Activated CD4-positive, alpha-beta T cell treated with anti-CD3 and anti-CD28 coated beads, Interleukin-2, amount 10 ng/mL, durations not matched to agents 24 days and 14 days (primary cell): Measurements from ENCODE around the gene FRRS1L. TPM values are rescaled to one million over a fixed set of nuclear protein-coding genes. Genes with fewer than 3 reads are reported as not detected.

Experiments used
- DNase-seq: peaks from one replicate; pipeline ENCODE4 v3.0.0; 2022
- H3K27ac Mint-ChIP-seq: one replicate; pipeline ENCODE4 v1.8.0; 2022; ENCODE audit warnings: mild to moderate bottlenecking, mixed read lengths
- H3K27me3 Mint-ChIP-seq: one replicate; pipeline ENCODE4 v1.8.0; 2022; ENCODE audit warnings: mixed read lengths
- H3K36me3 Mint-ChIP-seq: one replicate; pipeline ENCODE4 v1.8.0; 2022; ENCODE audit warnings: low read depth, mild to moderate bottlenecking, mixed read lengths
- H3K4me1 Mint-ChIP-seq: one replicate; pipeline ENCODE4 v1.8.0; 2021; ENCODE audit warnings: mixed read lengths
- H3K4me3 Mint-ChIP-seq: one replicate; pipeline ENCODE4 v1.8.0; 2022; ENCODE audit warnings: mild to moderate bottlenecking, moderate library complexity, mixed read lengths
- H3K9me3 Mint-ChIP-seq: one replicate; pipeline ENCODE4 v1.8.0; 2021; ENCODE audit warnings: mixed read lengths
- intact Hi-C: fragments of 100-400 bp; cut with micrococcal nuclease; formaldehyde crosslinking; loops from one replicate; pipeline ENCODE4 v1.15.1; 2023
- total RNA-seq: library from RNA; stranded (reverse); gene quantifications from 2 replicates; pipeline ENCODE4 v1.2.3, GENCODE V29; 2022

Gene FRRS1L
- total RNA-seq, 1 donor from 2014 or later, result not detected

DNA sequence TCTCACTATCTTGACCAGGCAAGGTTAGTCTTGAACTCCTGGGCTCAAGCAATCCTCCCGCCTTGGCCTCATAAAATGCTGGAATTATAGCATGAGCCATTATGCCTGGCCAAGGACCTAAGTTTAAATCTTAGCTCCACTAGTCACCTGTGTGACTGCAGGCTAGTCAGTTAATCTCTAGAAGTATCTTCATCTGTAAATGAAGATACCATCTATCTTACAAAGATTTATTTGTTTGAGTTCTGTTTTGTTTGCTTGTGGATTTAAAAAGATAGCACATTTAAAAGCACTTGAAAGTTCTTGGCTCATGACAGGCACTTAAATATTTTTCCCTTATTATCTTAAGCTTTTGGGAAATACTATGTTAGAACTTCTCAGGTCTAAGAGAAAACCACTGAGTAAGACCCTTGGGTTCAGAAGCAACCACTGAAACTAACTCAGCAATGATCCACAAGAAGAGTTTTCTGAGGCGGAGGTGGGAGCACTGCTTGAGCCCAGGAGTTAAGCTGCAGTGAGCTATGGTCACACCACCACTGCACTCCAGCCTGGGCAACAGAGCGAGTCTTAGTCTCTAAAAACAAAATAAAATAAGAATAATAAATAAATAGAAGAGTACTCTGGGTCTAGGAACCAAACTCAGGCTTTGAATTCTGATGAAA is 66.4 kb downstream of the FRRS1L start:
- peaks cover 58% of the 10 kb centered on the region for H3K4me1 Mint-ChIP-seq
- intact Hi-C loops, result loop anchor here (1.0 to 10.0 kb wide), 10 partner anchors 8 to 1054 kb away; partner anchors contain the start of genes ABITRAM and ELP1
- H3K9me3 Mint-ChIP-seq, result peaks cover 13% of the 10 kb centered on the region
- H3K4me3 Mint-ChIP-seq, result peak overlapping the region; percentile 69
- H3K27ac Mint-ChIP-seq, result peak overlapping the region; percentile 89
- peak; percentile 56 for DNase-seq
- no peaks in the 10 kb centered on the region for H3K27me3 Mint-ChIP-seq
- H3K36me3 Mint-ChIP-seq, result peaks cover 61% of the 10 kb centered on the region

DNA sequence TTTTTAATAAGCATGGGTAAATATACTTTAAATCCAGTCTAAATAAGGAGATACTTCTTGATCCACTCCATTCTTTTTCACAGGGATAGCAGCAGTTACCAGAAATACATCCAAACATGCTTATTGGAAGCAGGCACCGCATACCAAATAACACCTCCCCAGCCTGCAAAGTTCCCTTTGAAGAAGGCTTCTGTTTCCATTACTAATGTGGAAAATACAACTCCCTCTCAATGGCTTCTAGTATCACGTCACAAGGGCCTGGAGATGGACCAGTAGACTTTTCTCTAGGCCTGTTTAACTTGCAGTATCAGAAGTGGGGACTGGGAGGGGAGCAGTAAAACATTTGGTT is 68.1 kb downstream of the FRRS1L start:
- H3K4me1 Mint-ChIP-seq, result peaks cover 67% of the 10 kb centered on the region
- DNase-seq, result no peak
- H3K27me3 Mint-ChIP-seq, result no peaks in the 10 kb centered on the region
- intact Hi-C loops, result no loop called here
- H3K36me3 Mint-ChIP-seq, result peaks cover 61% of the 10 kb centered on the region
- H3K4me3 Mint-ChIP-seq, result peak overlapping the region; percentile 73
- H3K9me3 Mint-ChIP-seq, result peaks cover 13% of the 10 kb centered on the region
- H3K27ac Mint-ChIP-seq, result peak overlapping the region; percentile 85

GRCh38 chr9:109098171-109098959 is 68.7 kb downstream of the FRRS1L start:
- Mint-ChIP-seq H3K9me3 (peaks cover 10% of the 10 kb centered on the region), H3K4me3 (peak overlapping the region; percentile 73), H3K4me1 (peaks cover 68% of the 10 kb centered on the region)

DNA sequence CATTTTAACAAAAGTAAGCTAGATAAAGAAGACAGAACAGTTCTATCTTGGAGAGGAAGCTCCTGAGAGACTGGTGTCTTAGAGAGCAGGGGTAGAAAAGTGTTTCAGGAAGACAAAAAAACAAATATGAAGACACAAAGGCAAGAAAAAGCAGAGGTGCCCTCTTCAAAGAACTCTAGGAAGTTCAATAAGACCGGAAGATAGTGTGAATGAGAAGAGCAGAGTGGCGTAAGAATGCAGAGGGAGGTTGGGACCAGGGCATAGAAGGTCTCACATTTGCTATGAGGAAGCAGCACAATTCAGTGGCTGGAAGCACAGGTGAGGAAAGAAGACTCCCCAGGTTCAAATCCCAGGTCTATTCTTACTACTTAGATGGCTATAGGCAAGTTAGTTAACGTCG is 69.9 kb downstream of the FRRS1L start:
- intact Hi-C loops, result no loop called here
- Mint-ChIP-seq H3K4me1 (peaks cover 69% of the 10 kb centered on the region), H3K9me3 (peaks cover 3% of the 10 kb centered on the region), H3K27ac (peak overlapping the region; percentile 77), H3K27me3 (no peaks in the 10 kb centered on the region), H3K36me3 (peaks cover 63% of the 10 kb centered on the region), H3K4me3 (peak overlapping the region; percentile 34)
- peak; percentile 55 for DNase-seq

More at GRCh38 chr9:109098171-109098959, 68.7 kb downstream of the FRRS1L start:
- Mint-ChIP-seq H3K27me3 (no peaks in the 10 kb centered on the region), H3K27ac (peak overlapping the region; percentile 85), H3K36me3 (peaks cover 61% of the 10 kb centered on the region)
- DNase-seq, result no peak
- intact Hi-C loops, result no loop called here

DNA sequence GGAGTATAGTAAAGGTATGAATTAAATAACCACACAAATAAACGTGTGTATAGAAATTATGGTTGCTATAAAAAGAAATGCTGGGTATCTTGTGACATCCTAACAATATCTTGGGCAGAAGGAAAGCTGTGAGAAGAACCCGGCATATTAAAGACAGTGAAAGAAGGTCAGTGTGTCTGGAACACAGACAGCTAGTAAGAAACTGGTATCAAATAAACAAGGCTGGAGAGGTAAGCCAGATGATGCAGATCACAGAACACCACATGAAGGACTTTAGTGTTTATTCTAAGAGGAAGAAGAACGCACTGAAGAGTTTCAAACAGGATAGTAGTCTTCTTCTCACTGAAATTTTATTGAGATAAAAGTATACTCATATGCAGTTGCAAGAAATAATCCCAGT is 71.7 kb downstream of the FRRS1L start:
- DNase-seq, result peak; percentile 31
- Mint-ChIP-seq H3K4me3 (no peak overlapping the region), H3K4me1 (peaks cover 62% of the 10 kb centered on the region), H3K27ac (no peak overlapping the region), H3K27me3 (no peaks in the 10 kb centered on the region), H3K36me3 (peaks cover 73% of the 10 kb centered on the region), H3K9me3 (peaks cover 3% of the 10 kb centered on the region)
- intact Hi-C loops, result no loop called here

DNA sequence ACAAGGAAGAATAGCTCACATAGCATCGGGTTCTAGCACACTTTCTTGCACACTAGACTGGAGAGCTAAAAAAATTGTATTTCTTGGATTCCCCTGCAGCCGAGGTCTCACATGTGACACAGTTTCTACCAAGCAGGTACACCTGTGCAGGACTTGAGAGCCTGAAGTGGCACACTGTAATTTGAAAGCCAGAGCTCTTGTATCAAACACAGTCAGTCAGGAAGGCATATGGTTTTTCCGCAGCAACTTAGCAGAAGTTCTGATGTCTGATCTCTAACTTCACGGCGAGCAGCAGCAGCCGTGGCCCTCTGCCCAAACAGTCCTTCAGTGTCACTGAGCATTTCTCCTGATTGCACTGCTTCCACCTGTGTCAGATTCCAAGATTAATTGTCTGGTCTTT is 72.8 kb downstream of the FRRS1L start:
- Mint-ChIP-seq H3K27me3 (no peaks in the 10 kb centered on the region), H3K4me1 (peaks cover 57% of the 10 kb centered on the region), H3K27ac (no peak overlapping the region), H3K4me3 (no peak overlapping the region), H3K9me3 (peaks cover 3% of the 10 kb centered on the region), H3K36me3 (peaks cover 68% of the 10 kb centered on the region)
- DNase-seq, result peak; percentile 43
- intact Hi-C loops, result no loop called here

DNA sequence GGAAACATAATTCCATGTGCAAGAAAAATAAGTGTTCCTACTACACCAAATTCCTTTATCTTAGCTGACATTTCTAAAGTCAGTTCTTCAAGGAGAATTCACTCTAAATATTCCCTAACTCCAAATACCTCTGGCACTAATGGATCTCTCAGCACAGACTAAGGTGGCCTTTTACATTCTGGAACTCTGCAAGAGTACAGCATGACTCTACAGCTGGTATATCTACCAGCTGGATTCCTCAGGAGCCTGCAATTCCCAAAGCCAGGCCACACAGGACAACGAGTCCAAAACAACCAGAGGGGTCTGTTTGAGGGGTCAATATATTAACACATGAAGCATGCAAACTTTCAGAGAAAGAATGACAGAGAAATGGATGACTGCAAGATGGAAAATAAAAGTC is 74.5 kb downstream of the FRRS1L start:
- H3K27ac Mint-ChIP-seq, result peak overlapping the region; percentile 48
- H3K27me3 Mint-ChIP-seq, result no peaks in the 10 kb centered on the region
- peaks cover 73% of the 10 kb centered on the region for H3K36me3 Mint-ChIP-seq
- DNase-seq, result peak; percentile 30
- no peaks in the 10 kb centered on the region for H3K9me3 Mint-ChIP-seq
- H3K4me3 Mint-ChIP-seq, result no peak overlapping the region
- intact Hi-C loops, result loop anchor here (1.0 to 2.0 kb wide), 2 partner anchors 9 to 18 kb away; no protein-coding TSS in a partner anchor
- peaks cover 44% of the 10 kb centered on the region for H3K4me1 Mint-ChIP-seq

DNA sequence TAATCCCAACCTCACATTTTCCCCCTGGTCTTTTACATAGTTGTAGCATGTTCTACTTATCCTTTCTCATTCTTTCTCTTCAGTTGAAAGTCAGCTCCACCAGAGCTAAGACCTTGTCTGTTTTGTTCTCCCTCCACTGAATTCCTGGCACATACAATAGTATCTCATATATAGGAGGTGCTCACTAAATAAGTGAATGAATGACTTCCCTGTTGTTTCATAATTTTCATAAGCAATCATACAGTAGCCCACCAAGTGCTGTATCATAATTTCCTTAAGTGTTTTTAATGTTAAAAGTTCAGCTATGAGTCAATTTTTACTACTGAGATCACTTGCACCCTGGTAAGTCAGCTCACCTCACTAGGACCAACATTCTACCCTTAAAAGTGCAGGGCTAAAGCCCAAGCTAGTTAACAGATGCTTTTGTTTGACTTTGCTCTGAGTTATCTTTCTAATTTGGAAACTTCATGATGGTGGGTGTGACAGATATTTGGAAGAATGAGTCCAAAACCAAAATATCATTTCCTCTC is 74.9 kb downstream of the FRRS1L start:
- Mint-ChIP-seq H3K27ac (peak overlapping the region; percentile 48), H3K9me3 (no peaks in the 10 kb centered on the region), H3K36me3 (peaks cover 73% of the 10 kb centered on the region), H3K27me3 (no peaks in the 10 kb centered on the region), H3K4me1 (peaks cover 42% of the 10 kb centered on the region), H3K4me3 (no peak overlapping the region)
- intact Hi-C loops, result loop anchor here (1.0 to 2.0 kb wide), 2 partner anchors 9 to 19 kb away; no protein-coding TSS in a partner anchor
- DNase-seq, result peak; percentile 39

- Mint-ChIP-seq H3K4me3 (no peak overlapping the region), H3K4me1 (peaks cover 17% of the 10 kb centered on the region), H3K9me3 (no peaks in the 10 kb centered on the region), H3K27ac (no peak overlapping the region), H3K27me3 (no peaks in the 10 kb centered on the region), H3K36me3 (peaks cover 59% of the 10 kb centered on the region)
- peak; percentile 1 for DNase-seq
- intact Hi-C loops, result no loop called here
These were observed 78.8 kb downstream of the FRRS1L start for GRCh38 chr9:109088221-109088620.

- intact Hi-C loops, result no loop called here
- DNase-seq, result peak; percentile 46
- H3K4me3 Mint-ChIP-seq, result no peak overlapping the region
- H3K4me1 Mint-ChIP-seq, result peaks cover 18% of the 10 kb centered on the region
- no peaks in the 10 kb centered on the region for H3K9me3 Mint-ChIP-seq
- peaks cover 59% of the 10 kb centered on the region for H3K36me3 Mint-ChIP-seq
- no peak overlapping the region for H3K27ac Mint-ChIP-seq
- H3K27me3 Mint-ChIP-seq, result no peaks in the 10 kb centered on the region
These were observed 79.3 kb downstream of the FRRS1L start for GRCh38 chr9:109087795-109088194.

- Mint-ChIP-seq H3K4me1 (peaks cover 9% of the 10 kb centered on the region), H3K27ac (no peak overlapping the region), H3K27me3 (no peaks in the 10 kb centered on the region), H3K4me3 (no peak overlapping the region), H3K9me3 (no peaks in the 10 kb centered on the region), H3K36me3 (peaks cover 54% of the 10 kb centered on the region)
- DNase-seq, result peak; percentile 46
- intact Hi-C loops, result no loop called here
These were observed 80.8 kb downstream of the FRRS1L start for GRCh38 chr9:109086221-109086620.

- no peak overlapping the region for H3K27ac Mint-ChIP-seq
- no peak overlapping the region for H3K4me3 Mint-ChIP-seq
- intact Hi-C loops, result no loop called here
- H3K9me3 Mint-ChIP-seq, result no peaks in the 10 kb centered on the region
- peaks cover 5% of the 10 kb centered on the region for H3K4me1 Mint-ChIP-seq
- no peak for DNase-seq
- no peaks in the 10 kb centered on the region for H3K27me3 Mint-ChIP-seq
- peaks cover 50% of the 10 kb centered on the region for H3K36me3 Mint-ChIP-seq
These were observed 81.5 kb downstream of the FRRS1L start for GRCh38 chr9:109085510-109085909.

GRCh38 chr9:109083813-109084405 is 83.1 kb downstream of the FRRS1L start:
- H3K4me1 Mint-ChIP-seq, result peaks cover 5% of the 10 kb centered on the region
- intact Hi-C loops, result no loop called here
- H3K4me3 Mint-ChIP-seq, result no peak overlapping the region
- no peaks in the 10 kb centered on the region for H3K9me3 Mint-ChIP-seq
- H3K36me3 Mint-ChIP-seq, result peaks cover 54% of the 10 kb centered on the region
- no peaks in the 10 kb centered on the region for H3K27me3 Mint-ChIP-seq
- H3K27ac Mint-ChIP-seq, result no peak overlapping the region
- DNase-seq, result peak; percentile 35

DNA sequence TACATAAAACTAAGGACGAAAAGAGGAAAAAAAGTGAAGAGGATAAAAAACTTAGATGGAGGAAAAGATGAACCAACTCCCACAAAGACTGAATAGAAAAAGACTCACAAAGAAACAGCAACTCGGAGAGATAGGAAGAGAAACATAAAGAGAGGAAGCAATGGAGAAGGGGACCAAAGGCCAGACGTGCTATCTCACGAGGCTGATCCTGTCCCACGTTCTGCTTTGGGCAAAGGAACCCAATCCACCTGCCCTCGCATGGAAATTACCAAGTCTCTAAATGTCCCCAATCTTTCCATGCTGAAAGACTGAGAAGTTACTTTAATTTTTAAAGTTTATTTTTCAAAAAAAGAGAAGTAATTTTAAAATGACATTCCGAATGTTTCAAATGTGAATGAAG is 83.9 kb downstream of the FRRS1L start:
- Mint-ChIP-seq H3K27ac (no peak overlapping the region), H3K4me1 (peaks cover 3% of the 10 kb centered on the region), H3K36me3 (peaks cover 55% of the 10 kb centered on the region), H3K9me3 (no peaks in the 10 kb centered on the region), H3K27me3 (no peaks in the 10 kb centered on the region), H3K4me3 (no peak overlapping the region)
- DNase-seq, result peak; percentile 23
- intact Hi-C loops, result no loop called here
